Liver (tissue), 9 donors: ENCODE data around the gene JRKL. TPM values are rescaled to one million over a fixed set of nuclear protein-coding genes. Genes with fewer than 3 reads are reported as not detected.

Source experiments
- DNase-seq: peaks from one replicate; pipeline ENCODE4 v3.0.0-alpha.2; 2017; ENCODE audit warnings: low spot score
- H3K27ac ChIP-seq, 2 donors: one replicate each; pipeline ENCODE4 v1.7.0; 2013; ENCODE audit warnings: inconsistent platforms in 2 of 2, low read length in 2 of 2, control low read depth in 1 of 2, low read depth in 1 of 2, mild to moderate bottlenecking in 1 of 2
- H3K27me3 ChIP-seq, 4 donors: one replicate each; pipeline versions ENCODE4 v1.6.1 to v1.7.0; 2013; ENCODE audit warnings: low read length in 3 of 4, inconsistent platforms in 1 of 4, mild to moderate bottlenecking in 1 of 4, moderate library complexity in 1 of 4; ENCODE audit not compliant: control insufficient read depth in 4 of 4, insufficient read depth in 4 of 4
- H3K36me3 ChIP-seq, 4 donors: one replicate each; pipeline versions ENCODE4 v1.6.1 to v1.7.0; 2013; ENCODE audit warnings: low read length in 3 of 4, mild to moderate bottlenecking in 3 of 4, low read depth in 1 of 4, moderate library complexity in 1 of 4; ENCODE audit not compliant: control insufficient read depth in 4 of 4, insufficient read depth in 3 of 4
- H3K4me1 ChIP-seq, 4 donors: one replicate each; pipeline versions ENCODE4 v1.6.1 to v1.7.0; 2013; ENCODE audit warnings: low read length in 3 of 4, mild to moderate bottlenecking in 3 of 4, moderate library complexity in 1 of 4; ENCODE audit not compliant: control insufficient read depth in 4 of 4, insufficient read depth in 4 of 4
- H3K4me3 ChIP-seq, 3 donors: one replicate each; pipeline versions ENCODE4 v1.6.1 to v1.7.0; 2013; ENCODE audit warnings: low read length in 3 of 3, control low read depth in 1 of 3, low read depth in 1 of 3, mild to moderate bottlenecking in 1 of 3
- H3K9ac ChIP-seq, 2 donors: one replicate each; pipeline ENCODE4 v1.7.0; 2013; ENCODE audit warnings: low read length in 2 of 2, mild to moderate bottlenecking in 2 of 2, moderate library complexity in 2 of 2, control low read depth in 1 of 2, low read depth in 1 of 2
- H3K9me3 ChIP-seq, 4 donors: one replicate each; pipeline versions ENCODE4 v1.6.1 to v1.7.0; 2013; ENCODE audit warnings: low read length in 3 of 4; ENCODE audit not compliant: control insufficient read depth in 4 of 4
- EGR1 ChIP-seq, 2 donors: IDR thresholded peaks; 2 replicates each; pipeline ENCODE4 v1.6.1; 2016 to 2018; ENCODE audit warnings: antibody characterized with exemption in 2 of 2, low read depth in 2 of 2
- FOXA1 ChIP-seq: IDR thresholded peaks from 2 replicates; pipeline ENCODE4 v1.6.1; 2016; ENCODE audit warnings: antibody characterized with exemption
- FOXA2 ChIP-seq: IDR thresholded peaks from 2 replicates; pipeline ENCODE4 v1.6.1; 2016; ENCODE audit warnings: antibody characterized with exemption
- GABPA ChIP-seq, 2 donors: IDR thresholded peaks in 1 of 2; conservative IDR thresholded peaks in 1 of 2; 2 replicates each; pipeline ENCODE4 v1.6.1; 2016; ENCODE audit warnings: antibody characterized with exemption in 2 of 2, mild to moderate bottlenecking in 1 of 2, moderate library complexity in 1 of 2
- HNF4A ChIP-seq, 2 donors: conservative IDR thresholded peaks; 2 replicates each; pipeline ENCODE4 v1.6.1; 2016; ENCODE audit warnings: antibody characterized with exemption in 2 of 2, mild to moderate bottlenecking in 2 of 2
- HNF4G ChIP-seq: IDR thresholded peaks from 2 replicates; pipeline ENCODE4 v1.6.1; 2016; ENCODE audit warnings: antibody characterized with exemption
- JUND ChIP-seq, 2 donors: IDR thresholded peaks; 2 replicates each; pipeline ENCODE4 v1.6.1; 2016; ENCODE audit warnings: antibody characterized with exemption in 2 of 2
- NR2F2 ChIP-seq: IDR thresholded peaks from 2 replicates; pipeline ENCODE4 v1.6.1; 2016; ENCODE audit warnings: antibody characterized with exemption
- RAD21 ChIP-seq, 2 donors: IDR thresholded peaks; 2 replicates each; pipeline ENCODE4 v1.6.1; 2016; ENCODE audit warnings: antibody characterized with exemption in 2 of 2, mild to moderate bottlenecking in 2 of 2
- RXRA ChIP-seq, 2 donors: IDR thresholded peaks; 2 replicates each; pipeline ENCODE4 v1.6.1; 2017 to 2018; ENCODE audit warnings: antibody characterized with exemption in 2 of 2, mild to moderate bottlenecking in 1 of 2
- SP1 ChIP-seq: IDR thresholded peaks from 2 replicates; pipeline ENCODE4 v1.6.1; 2018; ENCODE audit warnings: antibody characterized with exemption, mild to moderate bottlenecking
- TAF1 ChIP-seq: conservative IDR thresholded peaks from 2 replicates; pipeline ENCODE4 v1.6.1; 2016; ENCODE audit warnings: antibody characterized with exemption, mild to moderate bottlenecking
- YY1 ChIP-seq: IDR thresholded peaks from 2 replicates; pipeline ENCODE4 v1.6.1; 2016; ENCODE audit warnings: antibody characterized with exemption, mild to moderate bottlenecking
- WGBS: extraction: QIAGEN DNeasy Blood & Tissue Kit; methylation state at CpG from one replicate; pipeline ENCODE4 v1.1.7; 2013; 5-methylcytosine and 5-hydroxymethylcytosine counted together
- polyA plus RNA-seq, 2 donors: library from polyadenylated mRNA; stranded (reverse) in 1 of 2; unstranded in 1 of 2; fragments of 200-250 nt in 1 of 2; fragments of >200 nt in 1 of 2; fragmentation: Nextera tagmentation in 1 of 2; extraction: Ambion mirVana in 1 of 2; gene quantifications; one replicate each; pipeline versions ENCODE4 v1.2.1 to v1.2.3, GENCODE V29; 2013 to 2015
- total RNA-seq, 2 donors: library from RNA; depleted of rRNA; stranded (reverse); fragments of >200 nt; gene quantifications; one replicate each; pipeline ENCODE4 v1.2.3, GENCODE V29; 2014
- TF ChIP-seq, protein P1 (sequence below): IDR thresholded peaks from 2 replicates; pipeline ENCODE4 v1.6.1; 2016; ENCODE audit warnings: antibody characterized with exemption
- TF ChIP-seq, protein P2 (sequence below): fragments of 150-350 bp; IDR thresholded peaks from 2 replicates; pipeline ENCODE4 v1.5.1; 2017; ENCODE audit warnings: improper control_type of control experiment, low read depth, low read length; ENCODE audit not compliant: missing input control
- TF ChIP-seq, protein P3 (sequence below): IDR thresholded peaks from 2 replicates; pipeline ENCODE4 v1.6.1; 2016; ENCODE audit warnings: antibody characterized with exemption
- TF ChIP-seq, protein P4 (sequence below): IDR thresholded peaks from 2 replicates; pipeline ENCODE4 v1.6.1; 2016; ENCODE audit warnings: antibody characterized with exemption, mild to moderate bottlenecking
- TF ChIP-seq, protein P5 (sequence below): IDR thresholded peaks from 2 replicates; pipeline ENCODE4 v1.6.1; 2016; ENCODE audit warnings: antibody characterized with exemption
- donor health status: healthy.
- donor health status: healthy.
- donor health status: healthy.
- donor health status: healthy.
- donor health status: healthy.

Gene JRKL
- total RNA-seq = 1 to 10 TPM; 1.9 to 3.8 TPM
- polyA plus RNA-seq = 1 to 10 TPM; 1.1 to 1.2 TPM

DNA sequence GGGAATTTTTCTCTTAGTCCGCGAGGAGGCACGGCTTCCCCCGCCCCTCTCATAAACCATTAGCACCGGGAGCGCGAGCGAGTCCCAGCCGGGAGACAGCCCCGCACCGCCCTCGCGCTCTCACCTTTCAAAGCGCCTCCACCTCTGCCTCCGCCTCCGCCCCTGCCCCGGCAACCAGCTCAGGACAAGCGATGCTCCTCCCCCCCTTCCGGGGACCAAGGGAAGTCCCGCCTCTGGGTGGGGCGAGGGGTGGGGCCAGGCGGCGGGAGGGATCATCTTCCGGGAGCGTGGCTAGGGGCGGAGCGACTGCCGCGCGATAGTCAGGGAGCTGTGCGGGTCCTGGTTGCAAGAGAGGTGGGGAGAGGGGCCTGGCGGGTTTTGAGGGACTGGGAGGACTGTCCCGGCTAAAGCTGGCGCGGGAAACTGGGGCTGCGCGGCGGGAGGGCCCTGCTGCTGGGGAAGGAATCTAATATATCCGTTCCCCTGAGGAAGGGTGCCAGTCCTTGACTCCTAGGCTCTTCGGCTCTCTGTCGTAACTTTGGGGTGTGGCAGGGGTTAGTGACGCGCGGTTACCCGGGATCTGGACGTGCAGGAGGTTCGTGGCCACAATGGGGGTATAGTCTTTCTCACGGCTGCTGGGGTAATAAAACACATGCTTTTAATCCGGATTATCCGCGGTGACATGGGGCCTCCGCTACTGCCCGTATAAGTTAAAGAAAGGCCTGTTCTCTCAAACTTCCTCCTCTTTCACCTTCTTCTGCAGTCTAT, at the start of gene JRKL, which contains the start of gene CCDC82:
Gene JRKL, plus strand, starts transcription at position 294 of the 768 bp plus-strand sequence. CDS start 637 bp downstream, outside the sequence.
Gene CCDC82, minus strand, starts transcription at position 193 of the 768 bp plus-strand sequence. CDS start 5,165 bp downstream, outside the sequence.
- peak; percentile 99 for DNase-seq
- H3K36me3 ChIP-seq = peaks cover 0 to 2% (median 0%) of the 10 kb centered on the region in 4 donors
- TF ChIP-seq RXRA (IDR thresholded peaks at IDR 0.05) (peak in 1 of 2 donors; percentile 42), JUND (IDR thresholded peaks at IDR 0.05) (peak in 1 of 2 donors; percentile 20), SP1 (peak; percentile 72), TAF1 (peak; percentile 32), NR2F2 (no peak), RAD21 (IDR thresholded peaks at IDR 0.05) (peak in 1 of 2 donors; percentile 39), HNF4G (no peak), EGR1 (IDR thresholded peaks at IDR 0.05; ENCODE audit: low read depth in 2 of 2) (peak in 1 of 2 donors; percentile 66), FOXA2 (no peak), HNF4A (conservative IDR thresholded peaks at IDR 0.05) (peak; percentile 29 to 30), GABPA (IDR thresholded peaks at IDR 0.05 in 1 of 2, conservative IDR thresholded peaks at IDR 0.05 in 1 of 2) (peak; percentile 69 to 94), FOXA1 (no peak), YY1 (peak; percentile 79)
- TF ChIP-seq, protein P1, sequence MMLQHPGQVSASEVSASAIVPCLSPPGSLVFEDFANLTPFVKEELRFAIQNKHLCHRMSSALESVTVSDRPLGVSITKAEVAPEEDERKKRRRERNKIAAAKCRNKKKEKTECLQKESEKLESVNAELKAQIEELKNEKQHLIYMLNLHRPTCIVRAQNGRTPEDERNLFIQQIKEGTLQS = no peak
- TF ChIP-seq, protein P2, sequence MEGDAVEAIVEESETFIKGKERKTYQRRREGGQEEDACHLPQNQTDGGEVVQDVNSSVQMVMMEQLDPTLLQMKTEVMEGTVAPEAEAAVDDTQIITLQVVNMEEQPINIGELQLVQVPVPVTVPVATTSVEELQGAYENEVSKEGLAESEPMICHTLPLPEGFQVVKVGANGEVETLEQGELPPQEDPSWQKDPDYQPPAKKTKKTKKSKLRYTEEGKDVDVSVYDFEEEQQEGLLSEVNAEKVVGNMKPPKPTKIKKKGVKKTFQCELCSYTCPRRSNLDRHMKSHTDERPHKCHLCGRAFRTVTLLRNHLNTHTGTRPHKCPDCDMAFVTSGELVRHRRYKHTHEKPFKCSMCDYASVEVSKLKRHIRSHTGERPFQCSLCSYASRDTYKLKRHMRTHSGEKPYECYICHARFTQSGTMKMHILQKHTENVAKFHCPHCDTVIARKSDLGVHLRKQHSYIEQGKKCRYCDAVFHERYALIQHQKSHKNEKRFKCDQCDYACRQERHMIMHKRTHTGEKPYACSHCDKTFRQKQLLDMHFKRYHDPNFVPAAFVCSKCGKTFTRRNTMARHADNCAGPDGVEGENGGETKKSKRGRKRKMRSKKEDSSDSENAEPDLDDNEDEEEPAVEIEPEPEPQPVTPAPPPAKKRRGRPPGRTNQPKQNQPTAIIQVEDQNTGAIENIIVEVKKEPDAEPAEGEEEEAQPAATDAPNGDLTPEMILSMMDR = no peak
- TF ChIP-seq, protein P3, sequence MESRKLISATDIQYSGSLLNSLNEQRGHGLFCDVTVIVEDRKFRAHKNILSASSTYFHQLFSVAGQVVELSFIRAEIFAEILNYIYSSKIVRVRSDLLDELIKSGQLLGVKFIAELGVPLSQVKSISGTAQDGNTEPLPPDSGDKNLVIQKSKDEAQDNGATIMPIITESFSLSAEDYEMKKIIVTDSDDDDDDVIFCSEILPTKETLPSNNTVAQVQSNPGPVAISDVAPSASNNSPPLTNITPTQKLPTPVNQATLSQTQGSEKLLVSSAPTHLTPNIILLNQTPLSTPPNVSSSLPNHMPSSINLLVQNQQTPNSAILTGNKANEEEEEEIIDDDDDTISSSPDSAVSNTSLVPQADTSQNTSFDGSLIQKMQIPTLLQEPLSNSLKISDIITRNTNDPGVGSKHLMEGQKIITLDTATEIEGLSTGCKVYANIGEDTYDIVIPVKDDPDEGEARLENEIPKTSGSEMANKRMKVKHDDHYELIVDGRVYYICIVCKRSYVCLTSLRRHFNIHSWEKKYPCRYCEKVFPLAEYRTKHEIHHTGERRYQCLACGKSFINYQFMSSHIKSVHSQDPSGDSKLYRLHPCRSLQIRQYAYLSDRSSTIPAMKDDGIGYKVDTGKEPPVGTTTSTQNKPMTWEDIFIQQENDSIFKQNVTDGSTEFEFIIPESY = peak; percentile 46
- TF ChIP-seq, protein P4, sequence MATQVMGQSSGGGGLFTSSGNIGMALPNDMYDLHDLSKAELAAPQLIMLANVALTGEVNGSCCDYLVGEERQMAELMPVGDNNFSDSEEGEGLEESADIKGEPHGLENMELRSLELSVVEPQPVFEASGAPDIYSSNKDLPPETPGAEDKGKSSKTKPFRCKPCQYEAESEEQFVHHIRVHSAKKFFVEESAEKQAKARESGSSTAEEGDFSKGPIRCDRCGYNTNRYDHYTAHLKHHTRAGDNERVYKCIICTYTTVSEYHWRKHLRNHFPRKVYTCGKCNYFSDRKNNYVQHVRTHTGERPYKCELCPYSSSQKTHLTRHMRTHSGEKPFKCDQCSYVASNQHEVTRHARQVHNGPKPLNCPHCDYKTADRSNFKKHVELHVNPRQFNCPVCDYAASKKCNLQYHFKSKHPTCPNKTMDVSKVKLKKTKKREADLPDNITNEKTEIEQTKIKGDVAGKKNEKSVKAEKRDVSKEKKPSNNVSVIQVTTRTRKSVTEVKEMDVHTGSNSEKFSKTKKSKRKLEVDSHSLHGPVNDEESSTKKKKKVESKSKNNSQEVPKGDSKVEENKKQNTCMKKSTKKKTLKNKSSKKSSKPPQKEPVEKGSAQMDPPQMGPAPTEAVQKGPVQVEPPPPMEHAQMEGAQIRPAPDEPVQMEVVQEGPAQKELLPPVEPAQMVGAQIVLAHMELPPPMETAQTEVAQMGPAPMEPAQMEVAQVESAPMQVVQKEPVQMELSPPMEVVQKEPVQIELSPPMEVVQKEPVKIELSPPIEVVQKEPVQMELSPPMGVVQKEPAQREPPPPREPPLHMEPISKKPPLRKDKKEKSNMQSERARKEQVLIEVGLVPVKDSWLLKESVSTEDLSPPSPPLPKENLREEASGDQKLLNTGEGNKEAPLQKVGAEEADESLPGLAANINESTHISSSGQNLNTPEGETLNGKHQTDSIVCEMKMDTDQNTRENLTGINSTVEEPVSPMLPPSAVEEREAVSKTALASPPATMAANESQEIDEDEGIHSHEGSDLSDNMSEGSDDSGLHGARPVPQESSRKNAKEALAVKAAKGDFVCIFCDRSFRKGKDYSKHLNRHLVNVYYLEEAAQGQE = peak; percentile 80
- TF ChIP-seq, protein P5, sequence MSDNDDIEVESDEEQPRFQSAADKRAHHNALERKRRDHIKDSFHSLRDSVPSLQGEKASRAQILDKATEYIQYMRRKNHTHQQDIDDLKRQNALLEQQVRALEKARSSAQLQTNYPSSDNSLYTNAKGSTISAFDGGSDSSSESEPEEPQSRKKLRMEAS = peak; percentile 62
- H3K4me1 ChIP-seq = peaks cover 0 to 13% (median 11%) of the 10 kb centered on the region in 4 donors
- WGBS = 1% methylated on average over 53 of the region's 53 CpGs
- H3K27ac ChIP-seq = peak within 1 kb of the TSS; percentile 87 to 94
- peak within 1 kb of the TSS; percentile 68 to 98 (median 82) for H3K4me3 ChIP-seq
- H3K27me3 ChIP-seq = no peaks in the 10 kb centered on the region
- H3K9me3 ChIP-seq = no peaks in the 10 kb centered on the region
- H3K9ac ChIP-seq = peak within 1 kb of the TSS; percentile 64 to 88
